ENCODE measurements around the gene BMPR1A.

Gene BMPR1A

DNA sequence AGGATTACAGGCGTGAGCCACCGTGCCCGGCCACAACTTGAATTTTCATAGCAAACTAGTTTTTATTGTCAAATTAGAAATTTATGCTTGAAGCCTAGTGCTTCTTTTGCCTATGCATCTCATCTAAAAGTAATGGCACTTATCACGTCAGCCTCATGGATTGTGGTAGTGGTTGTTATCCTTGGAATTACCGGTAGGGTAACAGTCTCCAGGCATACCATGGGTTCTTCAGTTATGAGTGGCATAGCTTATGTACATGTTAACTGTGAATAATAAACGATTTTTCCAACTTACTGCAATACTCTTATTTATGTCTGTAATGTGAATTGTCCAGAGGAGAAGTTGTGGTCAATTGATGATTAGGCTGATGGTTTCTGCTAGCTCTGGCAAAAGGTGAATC is 63.1 kb downstream of the BMPR1A start:
- TF ChIP-seq TCF4 (CRISPR knock-in tag; IDR thresholded peaks at IDR 0.05; ENCODE audit: borderline replicate concordance): no peak
- no peak for TF ChIP-seq ISL1 (CRISPR knock-in tag; IDR thresholded peaks at IDR 0.05)
- ATAC-seq: no peak

DNA sequence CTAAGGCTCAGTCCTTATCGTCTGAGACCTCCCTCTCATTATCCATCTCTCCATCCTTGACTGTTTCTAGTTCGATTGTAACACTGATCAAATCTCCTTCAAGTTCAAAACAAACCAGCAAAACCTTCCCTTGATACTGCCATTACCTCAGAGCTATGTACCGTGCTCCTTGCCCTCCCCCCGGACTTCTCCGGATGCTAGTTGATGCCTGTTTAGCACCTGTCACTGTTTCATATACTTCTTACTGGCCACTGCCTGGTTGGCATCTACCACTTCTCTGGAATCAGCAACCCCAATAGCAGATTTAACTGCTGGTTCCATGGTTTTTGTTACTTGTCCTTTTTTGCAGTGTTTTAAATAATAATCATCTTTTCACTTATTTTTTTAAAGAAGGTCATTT is 64.1 kb downstream of the BMPR1A start:
- no peak for ATAC-seq
- TF ChIP-seq ZFP3 (CRISPR knock-in tag; IDR thresholded peaks at IDR 0.05) (no peak), ISL1 (CRISPR knock-in tag; IDR thresholded peaks at IDR 0.05) (no peak), BACH2 (CRISPR knock-in tag; IDR thresholded peaks at IDR 0.05; ENCODE audit: borderline replicate concordance) (no peak), TCF4 (CRISPR knock-in tag; IDR thresholded peaks at IDR 0.05; ENCODE audit: borderline replicate concordance) (no peak), PPARA (CRISPR knock-in tag; IDR thresholded peaks at IDR 0.05; ENCODE audit: borderline replicate concordance) (no peak), ARNTL (CRISPR knock-in tag; IDR thresholded peaks at IDR 0.05; ENCODE audit: borderline replicate concordance, low read depth) (no peak), ZNF8 (CRISPR knock-in tag; IDR thresholded peaks at IDR 0.05) (no peak), GLIS3 (CRISPR knock-in tag; IDR thresholded peaks at IDR 0.05) (no peak), ESRRG (CRISPR knock-in tag; IDR thresholded peaks at IDR 0.05) (no peak), TOX (CRISPR knock-in tag; IDR thresholded peaks at IDR 0.05; ENCODE audit: borderline replicate concordance) (no peak), CSRNP3 (CRISPR knock-in tag; IDR thresholded peaks at IDR 0.05) (no peak), SNAI2 (CRISPR knock-in tag; IDR thresholded peaks at IDR 0.05) (no peak), ZFP30 (CRISPR knock-in tag; IDR thresholded peaks at IDR 0.05) (no peak), CSDC2 (CRISPR knock-in tag; IDR thresholded peaks at IDR 0.05) (no peak), ZC3H10 (CRISPR knock-in tag; IDR thresholded peaks at IDR 0.05) (no peak), ZNF565 (CRISPR knock-in tag; conservative IDR thresholded peaks at IDR 0.05; ENCODE audit: low read depth) (no peak)
- TF ChIP-seq, protein P1, sequence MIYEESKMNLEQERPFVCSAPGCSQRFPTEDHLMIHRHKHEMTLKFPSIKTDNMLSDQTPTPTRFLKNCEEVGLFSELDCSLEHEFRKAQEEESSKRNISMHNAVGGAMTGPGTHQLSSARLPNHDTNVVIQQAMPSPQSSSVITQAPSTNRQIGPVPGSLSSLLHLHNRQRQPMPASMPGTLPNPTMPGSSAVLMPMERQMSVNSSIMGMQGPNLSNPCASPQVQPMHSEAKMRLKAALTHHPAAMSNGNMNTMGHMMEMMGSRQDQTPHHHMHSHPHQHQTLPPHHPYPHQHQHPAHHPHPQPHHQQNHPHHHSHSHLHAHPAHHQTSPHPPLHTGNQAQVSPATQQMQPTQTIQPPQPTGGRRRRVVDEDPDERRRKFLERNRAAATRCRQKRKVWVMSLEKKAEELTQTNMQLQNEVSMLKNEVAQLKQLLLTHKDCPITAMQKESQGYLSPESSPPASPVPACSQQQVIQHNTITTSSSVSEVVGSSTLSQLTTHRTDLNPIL (CRISPR knock-in tag; IDR thresholded peaks at IDR 0.05; ENCODE audit: low read depth): no peak
- TF ChIP-seq, protein P2, sequence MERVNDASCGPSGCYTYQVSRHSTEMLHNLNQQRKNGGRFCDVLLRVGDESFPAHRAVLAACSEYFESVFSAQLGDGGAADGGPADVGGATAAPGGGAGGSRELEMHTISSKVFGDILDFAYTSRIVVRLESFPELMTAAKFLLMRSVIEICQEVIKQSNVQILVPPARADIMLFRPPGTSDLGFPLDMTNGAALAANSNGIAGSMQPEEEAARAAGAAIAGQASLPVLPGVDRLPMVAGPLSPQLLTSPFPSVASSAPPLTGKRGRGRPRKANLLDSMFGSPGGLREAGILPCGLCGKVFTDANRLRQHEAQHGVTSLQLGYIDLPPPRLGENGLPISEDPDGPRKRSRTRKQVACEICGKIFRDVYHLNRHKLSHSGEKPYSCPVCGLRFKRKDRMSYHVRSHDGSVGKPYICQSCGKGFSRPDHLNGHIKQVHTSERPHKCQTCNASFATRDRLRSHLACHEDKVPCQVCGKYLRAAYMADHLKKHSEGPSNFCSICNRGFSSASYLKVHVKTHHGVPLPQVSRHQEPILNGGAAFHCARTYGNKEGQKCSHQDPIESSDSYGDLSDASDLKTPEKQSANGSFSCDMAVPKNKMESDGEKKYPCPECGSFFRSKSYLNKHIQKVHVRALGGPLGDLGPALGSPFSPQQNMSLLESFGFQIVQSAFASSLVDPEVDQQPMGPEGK (CRISPR knock-in tag; IDR thresholded peaks at IDR 0.05; ENCODE audit: borderline replicate concordance): no peak
- TF ChIP-seq, protein P3, sequence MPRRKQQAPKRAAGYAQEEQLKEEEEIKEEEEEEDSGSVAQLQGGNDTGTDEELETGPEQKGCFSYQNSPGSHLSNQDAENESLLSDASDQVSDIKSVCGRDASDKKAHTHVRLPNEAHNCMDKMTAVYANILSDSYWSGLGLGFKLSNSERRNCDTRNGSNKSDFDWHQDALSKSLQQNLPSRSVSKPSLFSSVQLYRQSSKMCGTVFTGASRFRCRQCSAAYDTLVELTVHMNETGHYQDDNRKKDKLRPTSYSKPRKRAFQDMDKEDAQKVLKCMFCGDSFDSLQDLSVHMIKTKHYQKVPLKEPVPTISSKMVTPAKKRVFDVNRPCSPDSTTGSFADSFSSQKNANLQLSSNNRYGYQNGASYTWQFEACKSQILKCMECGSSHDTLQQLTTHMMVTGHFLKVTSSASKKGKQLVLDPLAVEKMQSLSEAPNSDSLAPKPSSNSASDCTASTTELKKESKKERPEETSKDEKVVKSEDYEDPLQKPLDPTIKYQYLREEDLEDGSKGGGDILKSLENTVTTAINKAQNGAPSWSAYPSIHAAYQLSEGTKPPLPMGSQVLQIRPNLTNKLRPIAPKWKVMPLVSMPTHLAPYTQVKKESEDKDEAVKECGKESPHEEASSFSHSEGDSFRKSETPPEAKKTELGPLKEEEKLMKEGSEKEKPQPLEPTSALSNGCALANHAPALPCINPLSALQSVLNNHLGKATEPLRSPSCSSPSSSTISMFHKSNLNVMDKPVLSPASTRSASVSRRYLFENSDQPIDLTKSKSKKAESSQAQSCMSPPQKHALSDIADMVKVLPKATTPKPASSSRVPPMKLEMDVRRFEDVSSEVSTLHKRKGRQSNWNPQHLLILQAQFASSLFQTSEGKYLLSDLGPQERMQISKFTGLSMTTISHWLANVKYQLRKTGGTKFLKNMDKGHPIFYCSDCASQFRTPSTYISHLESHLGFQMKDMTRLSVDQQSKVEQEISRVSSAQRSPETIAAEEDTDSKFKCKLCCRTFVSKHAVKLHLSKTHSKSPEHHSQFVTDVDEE (CRISPR knock-in tag; IDR thresholded peaks at IDR 0.05): no peak

DNA sequence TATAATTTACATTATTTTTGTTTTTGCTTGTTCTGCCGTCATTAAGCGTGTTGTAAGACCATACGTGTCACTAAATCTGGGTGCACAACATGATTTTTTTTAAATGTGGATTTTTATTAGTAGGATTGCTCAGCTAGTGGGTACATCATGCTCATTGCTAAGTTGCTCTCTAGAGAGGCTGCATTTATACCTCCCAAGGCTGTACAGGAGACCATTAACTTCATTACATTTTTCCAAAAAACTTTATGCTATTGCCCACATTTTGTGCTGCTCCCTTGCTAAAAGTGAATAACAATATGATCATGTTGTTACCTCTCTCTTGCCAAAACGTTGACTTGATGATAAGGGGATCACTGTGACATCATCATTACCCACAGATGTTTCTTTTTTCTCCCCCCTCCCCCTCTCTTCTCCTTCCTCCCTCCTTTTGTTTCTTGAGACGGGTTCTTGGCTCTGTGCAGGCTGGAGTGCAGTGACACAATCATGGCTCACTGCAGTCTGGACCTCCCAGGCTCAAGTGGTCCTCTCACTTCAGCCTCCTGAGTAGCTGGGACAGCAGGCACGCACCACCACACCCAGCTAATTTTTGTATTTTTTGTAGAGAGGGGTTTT is 65.1 kb downstream of the BMPR1A start:
- ATAC-seq: no peak
- TF ChIP-seq POU6F1 (CRISPR knock-in tag; IDR thresholded peaks at IDR 0.05; ENCODE audit: borderline replicate concordance, low read depth) (no peak), ZFP3 (CRISPR knock-in tag; IDR thresholded peaks at IDR 0.05) (no peak), ARNTL (CRISPR knock-in tag; IDR thresholded peaks at IDR 0.05; ENCODE audit: borderline replicate concordance, low read depth) (no peak)

All from SK-N-SH treated with all-trans-retinoic acid at 6 μM for 48 hours (cell line).